ENCODE data around the gene CD37.

CD37 gene

DNA sequence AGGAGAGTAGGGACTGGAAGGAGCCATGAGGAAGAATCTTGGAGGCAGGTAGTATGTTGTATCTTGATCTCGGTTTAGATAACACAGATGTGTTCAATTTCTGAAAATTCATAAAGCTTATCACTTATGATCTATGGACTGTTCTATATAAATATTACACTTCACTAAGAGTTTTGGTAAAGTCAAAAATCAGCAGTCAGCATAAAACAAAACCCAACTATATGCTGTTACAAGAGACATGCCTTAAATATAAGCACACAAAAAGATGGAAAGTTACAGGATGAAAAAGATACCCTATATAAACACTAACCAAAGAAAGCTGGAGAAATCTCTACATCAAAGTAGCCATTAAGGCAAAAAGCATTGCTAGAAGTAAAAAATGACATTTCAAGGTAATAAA lies 48.4 kb downstream of the CD37 start:
- no peak for DNase-seq

DNA sequence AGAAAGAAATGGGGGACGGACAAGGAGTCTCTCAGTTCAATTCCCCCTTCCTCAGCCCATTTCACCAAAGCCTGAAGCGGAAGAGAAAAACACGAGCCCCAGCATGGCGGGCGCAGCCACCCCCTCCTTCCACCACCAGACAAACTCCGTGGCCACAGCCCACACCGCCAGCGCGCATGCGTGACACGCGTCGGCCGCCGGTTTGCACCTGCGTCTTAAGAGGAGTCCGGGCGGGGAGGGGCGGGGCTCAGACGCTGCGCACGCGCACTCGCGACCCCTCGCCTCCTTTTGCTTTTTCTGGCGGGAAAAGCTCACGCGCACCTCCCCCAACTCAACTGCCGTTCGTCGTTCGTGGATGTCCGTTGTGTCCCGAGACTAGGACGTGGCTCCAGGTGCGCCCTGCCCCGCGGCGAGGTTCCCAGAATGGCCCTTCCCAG lies 52.7 kb downstream of the CD37 start, which contains the start of gene KASH5:
KASH5 (plus strand) TSS at position 314 of the 437 bp plus-strand sequence. CDS start 2,635 bp downstream, outside the sequence.
- DNase-seq, result no peak

DNA sequence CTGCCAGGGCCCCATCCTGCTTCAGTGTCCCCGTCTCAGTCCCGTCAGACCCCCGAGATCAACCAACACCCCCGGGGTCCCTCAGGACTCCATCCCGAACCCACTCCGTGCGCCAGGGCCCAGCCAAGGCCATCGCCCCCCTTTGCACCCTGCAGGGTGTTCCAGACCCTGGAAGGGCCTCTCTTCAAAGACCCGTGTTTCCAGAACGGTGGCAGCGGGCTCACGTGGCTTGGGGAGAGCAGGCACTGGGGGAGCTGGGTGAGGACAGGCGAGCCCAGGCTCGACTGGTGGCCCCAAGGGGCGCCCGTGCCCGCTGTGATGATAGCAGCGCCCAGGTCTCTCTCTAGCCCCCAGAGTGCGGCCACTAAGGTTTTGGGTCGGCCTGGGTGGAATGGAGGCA lies 54.2 kb downstream of the CD37 start:
- DNase-seq, result no peak

Data from DMS 273 treated with DMSO at 0.1 percent for 48 hours (cell line).